ENCODE data around the gene CCDC192.

Gene CCDC192

DNA sequence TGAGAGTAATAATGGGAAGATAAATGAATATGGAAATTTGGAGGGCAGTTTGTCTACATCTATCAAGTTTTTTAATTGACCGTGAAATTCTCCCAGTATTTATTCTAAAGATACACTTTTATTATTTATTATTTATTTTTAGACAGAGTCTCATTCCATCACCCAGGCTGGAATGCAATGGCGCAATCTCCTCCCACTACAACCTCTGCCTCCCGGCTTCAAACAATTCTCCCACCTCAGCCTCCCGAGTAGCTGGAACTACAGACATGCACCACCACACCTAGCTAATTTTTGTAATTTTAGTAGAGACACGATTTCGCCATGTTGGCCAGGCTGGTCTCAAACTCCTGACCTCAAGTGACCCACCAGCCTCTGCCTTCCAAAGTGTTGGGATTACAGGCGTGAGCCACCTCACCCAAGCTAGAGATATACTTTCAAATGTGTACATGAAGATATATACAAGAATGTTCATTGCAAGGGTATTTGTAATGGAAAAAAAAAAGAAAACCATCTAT, 282.7 kb downstream of the CCDC192 start:
- no peak for DNase-seq (ENCODE audit: low spot score)

DNA sequence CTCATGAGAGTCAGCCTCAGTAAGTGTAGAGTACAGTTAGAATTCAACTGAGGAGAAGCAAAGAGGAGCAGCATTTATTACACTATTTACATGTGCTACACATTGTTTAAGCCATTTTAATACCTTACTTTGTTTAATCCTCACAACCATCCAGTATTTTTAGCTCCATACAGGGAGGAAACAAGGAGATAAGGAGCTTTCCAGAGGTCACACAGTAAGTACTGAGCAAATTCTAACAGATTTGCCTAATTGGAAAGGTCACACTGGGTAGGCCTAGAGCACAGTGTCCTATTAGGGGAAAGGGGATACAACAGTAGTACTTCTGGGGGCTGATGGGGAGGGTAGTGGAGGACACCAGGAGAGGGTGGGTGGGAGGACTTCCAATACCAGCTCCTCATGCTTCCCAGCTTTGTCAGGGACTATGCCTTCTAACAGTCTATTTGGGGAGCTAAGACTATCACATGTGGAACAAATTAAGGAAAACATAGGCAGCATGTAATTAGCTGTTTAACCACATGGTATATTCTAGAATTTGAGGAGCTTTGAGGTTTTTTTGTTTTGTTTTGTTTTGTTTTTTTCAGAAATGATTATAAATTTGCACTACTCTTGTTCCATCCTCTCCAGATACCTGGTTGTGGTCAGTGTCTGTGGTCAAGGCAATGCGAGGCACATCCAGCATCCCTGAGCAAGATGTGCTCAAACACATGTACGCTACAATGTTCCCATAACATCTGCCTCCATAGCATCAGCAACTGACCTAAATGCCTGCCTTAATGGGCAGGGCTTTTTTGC, 284.4 kb downstream of the CCDC192 start:
- DNase-seq (ENCODE audit: low spot score) = no peak

DNA sequence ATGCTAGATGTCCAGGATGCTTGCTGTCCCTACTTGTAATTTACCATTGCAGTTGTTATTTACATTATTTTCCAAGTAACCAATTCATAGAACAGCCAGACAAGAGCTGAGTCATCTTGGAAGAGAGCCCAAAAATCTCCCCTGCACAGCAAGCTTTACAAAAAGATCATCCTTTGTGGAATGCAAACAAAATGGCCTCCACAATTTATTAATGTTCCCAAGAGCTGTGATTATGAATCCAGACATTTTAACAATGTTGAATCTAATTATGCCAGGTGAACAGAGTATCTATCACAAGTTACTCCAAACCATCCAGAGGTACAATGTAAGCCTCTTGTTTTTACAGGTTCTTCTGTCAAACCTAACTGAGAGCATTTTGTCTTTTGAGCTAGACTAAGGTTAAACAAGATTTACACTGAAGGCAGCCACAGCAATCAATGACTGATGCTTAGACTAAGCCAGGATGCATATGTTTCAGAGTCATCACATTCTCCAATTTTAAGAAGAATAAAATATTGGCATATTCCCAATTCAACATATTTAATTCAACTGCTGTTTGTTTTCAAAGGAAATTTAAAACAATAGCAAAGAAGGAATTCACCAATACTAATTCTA, 285.1 kb downstream of the CCDC192 start:
- DNase-seq (ENCODE audit: low spot score) = no peak
